ENCODE measurements around the gene RFLNA. TPM values are rescaled to one million over a fixed set of nuclear protein-coding genes. Genes with fewer than 3 reads are reported as not detected.
A peak's percentile ranks its signal among the peaks of the same experiment; 100 is the strongest.

Gene RFLNA
- total RNA-seq, 1 donor from 2014 or later, result 1.0 TPM

DNA sequence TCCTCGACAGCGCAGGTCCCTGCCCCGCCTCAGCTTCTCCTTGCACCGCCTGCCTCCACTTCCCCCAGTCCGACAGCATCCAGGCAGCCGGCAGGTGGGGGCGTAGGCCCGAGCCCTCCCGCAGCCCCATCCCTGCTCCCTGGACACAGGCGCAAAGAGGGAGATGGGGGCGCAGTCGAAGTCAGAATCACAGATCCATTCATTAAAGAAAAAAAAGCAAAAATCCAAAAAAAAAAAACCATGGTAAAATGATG is 41.2 kb downstream of the RFLNA start:
- H3K27ac Mint-ChIP-seq (ENCODE audit: unreplicated experiment), result no peak overlapping the region
- H3K9me3 Mint-ChIP-seq (ENCODE audit: low read depth), result no peaks in the 10 kb centered on the region
- H3K4me1 Mint-ChIP-seq (ENCODE audit: low read depth), result no peaks in the 10 kb centered on the region
- no peaks in the 10 kb centered on the region for H3K27me3 Mint-ChIP-seq (ENCODE audit: low read depth)
- TF ChIP-seq, protein P1, sequence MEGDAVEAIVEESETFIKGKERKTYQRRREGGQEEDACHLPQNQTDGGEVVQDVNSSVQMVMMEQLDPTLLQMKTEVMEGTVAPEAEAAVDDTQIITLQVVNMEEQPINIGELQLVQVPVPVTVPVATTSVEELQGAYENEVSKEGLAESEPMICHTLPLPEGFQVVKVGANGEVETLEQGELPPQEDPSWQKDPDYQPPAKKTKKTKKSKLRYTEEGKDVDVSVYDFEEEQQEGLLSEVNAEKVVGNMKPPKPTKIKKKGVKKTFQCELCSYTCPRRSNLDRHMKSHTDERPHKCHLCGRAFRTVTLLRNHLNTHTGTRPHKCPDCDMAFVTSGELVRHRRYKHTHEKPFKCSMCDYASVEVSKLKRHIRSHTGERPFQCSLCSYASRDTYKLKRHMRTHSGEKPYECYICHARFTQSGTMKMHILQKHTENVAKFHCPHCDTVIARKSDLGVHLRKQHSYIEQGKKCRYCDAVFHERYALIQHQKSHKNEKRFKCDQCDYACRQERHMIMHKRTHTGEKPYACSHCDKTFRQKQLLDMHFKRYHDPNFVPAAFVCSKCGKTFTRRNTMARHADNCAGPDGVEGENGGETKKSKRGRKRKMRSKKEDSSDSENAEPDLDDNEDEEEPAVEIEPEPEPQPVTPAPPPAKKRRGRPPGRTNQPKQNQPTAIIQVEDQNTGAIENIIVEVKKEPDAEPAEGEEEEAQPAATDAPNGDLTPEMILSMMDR (IDR thresholded peaks at IDR 0.05), result no peak
- no peak overlapping the region for H3K4me3 Mint-ChIP-seq (ENCODE audit: unreplicated experiment)
- peaks cover 35% of the 10 kb centered on the region for H3K36me3 Mint-ChIP-seq (ENCODE audit: low read depth)
- DNase-seq (ENCODE audit: low spot score), result no peak

DNA sequence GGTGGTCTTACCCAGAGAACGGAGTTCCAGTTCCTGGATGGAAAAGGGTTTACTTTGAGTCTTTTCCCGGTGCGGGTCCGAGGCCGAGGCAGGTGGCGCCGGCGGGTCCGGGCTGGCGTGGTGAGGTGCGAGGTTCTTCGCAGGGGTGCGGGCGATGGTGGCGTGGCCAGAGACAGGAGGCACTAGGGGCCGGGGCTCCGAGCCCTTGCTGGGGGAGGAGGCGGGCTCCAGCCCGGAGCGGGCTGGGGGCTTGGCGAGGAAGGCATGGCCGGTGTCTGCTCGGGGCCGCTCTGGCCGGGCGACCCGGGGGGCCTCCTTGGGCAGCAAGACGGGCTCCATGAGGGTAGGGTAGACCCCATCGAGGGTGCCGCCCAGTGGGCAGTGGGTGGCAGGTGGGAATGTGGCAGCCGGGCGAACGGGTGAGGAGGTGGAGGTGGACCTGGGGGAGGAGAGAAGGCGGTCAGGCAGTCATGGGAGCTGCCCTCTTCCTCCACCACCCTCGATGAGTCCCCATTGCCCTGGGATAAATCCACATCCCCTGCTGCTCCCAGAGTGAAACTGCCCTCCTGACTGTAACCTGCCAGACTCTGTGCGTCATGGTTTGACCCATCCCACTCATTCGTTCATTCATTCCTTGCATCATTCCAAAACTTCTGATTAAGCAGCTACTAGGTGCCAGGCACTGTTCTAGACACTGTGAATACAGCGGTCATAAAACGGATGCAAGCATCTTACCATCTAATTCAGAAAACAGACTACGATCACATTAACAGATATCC is 42.0 kb downstream of the RFLNA start:
- Mint-ChIP-seq H3K4me1 (ENCODE audit: low read depth) (no peaks in the 10 kb centered on the region), H3K27ac (ENCODE audit: unreplicated experiment) (peak overlapping the region; percentile 36), H3K9me3 (ENCODE audit: low read depth) (no peaks in the 10 kb centered on the region), H3K27me3 (ENCODE audit: low read depth) (no peaks in the 10 kb centered on the region), H3K4me3 (ENCODE audit: unreplicated experiment) (no peak overlapping the region), H3K36me3 (ENCODE audit: low read depth) (peaks cover 40% of the 10 kb centered on the region)
- DNase-seq (ENCODE audit: low spot score), result no peak
- TF ChIP-seq, protein P1 (IDR thresholded peaks at IDR 0.05), result no peak

DNA sequence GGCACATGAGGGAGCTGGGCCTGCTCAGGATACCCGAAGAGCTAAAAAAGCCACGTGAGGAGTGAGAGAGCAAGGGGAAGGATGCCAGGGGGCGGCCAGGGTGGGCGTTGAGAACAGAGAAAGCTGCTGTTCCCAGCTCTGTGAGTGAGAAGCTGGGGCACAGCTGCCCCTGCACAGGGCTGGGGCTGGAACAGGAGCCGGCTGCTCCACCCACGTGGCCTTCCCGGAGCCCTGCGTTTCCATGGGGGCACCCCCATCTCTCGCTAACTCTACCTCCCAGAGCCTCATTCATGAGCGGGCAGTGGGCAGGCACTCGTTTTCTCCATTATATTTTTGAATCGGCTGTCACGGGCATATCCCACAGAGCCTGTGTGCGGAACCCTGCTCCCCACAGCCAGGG is 42.7 kb downstream of the RFLNA start:
- Mint-ChIP-seq H3K4me1 (ENCODE audit: low read depth) (no peaks in the 10 kb centered on the region), H3K36me3 (ENCODE audit: low read depth) (peaks cover 40% of the 10 kb centered on the region), H3K4me3 (ENCODE audit: unreplicated experiment) (no peak overlapping the region), H3K9me3 (ENCODE audit: low read depth) (no peaks in the 10 kb centered on the region), H3K27me3 (ENCODE audit: low read depth) (no peaks in the 10 kb centered on the region), H3K27ac (ENCODE audit: unreplicated experiment) (peak overlapping the region; percentile 80)
- TF ChIP-seq, protein P1 (IDR thresholded peaks at IDR 0.05), result no peak
- DNase-seq (ENCODE audit: low spot score), result no peak

DNA sequence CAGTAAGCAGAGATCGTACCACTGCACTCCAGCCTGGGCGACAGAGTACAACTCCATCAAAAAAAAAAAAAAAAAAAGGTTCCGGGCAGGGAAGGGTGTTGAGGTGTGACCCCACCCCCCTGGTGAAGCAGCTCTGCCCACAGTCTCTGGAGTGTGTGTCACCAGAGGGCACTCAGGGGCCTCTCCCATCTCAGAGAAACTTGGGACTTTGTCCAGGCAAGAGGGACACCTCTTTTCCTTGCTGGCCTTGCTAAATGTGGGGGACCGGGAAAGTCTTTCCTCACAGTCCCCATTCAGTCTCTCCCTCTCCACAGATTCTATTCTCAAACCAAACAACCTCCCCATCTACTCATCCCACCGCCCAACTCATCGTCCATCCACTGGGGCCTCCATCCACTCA is 43.6 kb downstream of the RFLNA start:
- H3K36me3 Mint-ChIP-seq (ENCODE audit: low read depth), result peaks cover 44% of the 10 kb centered on the region
- no peaks in the 10 kb centered on the region for H3K27me3 Mint-ChIP-seq (ENCODE audit: low read depth)
- H3K4me3 Mint-ChIP-seq (ENCODE audit: unreplicated experiment), result no peak overlapping the region
- no peaks in the 10 kb centered on the region for H3K4me1 Mint-ChIP-seq (ENCODE audit: low read depth)
- no peak for DNase-seq (ENCODE audit: low spot score)
- no peak overlapping the region for H3K27ac Mint-ChIP-seq (ENCODE audit: unreplicated experiment)
- TF ChIP-seq, protein P1 (IDR thresholded peaks at IDR 0.05), result no peak
- no peaks in the 10 kb centered on the region for H3K9me3 Mint-ChIP-seq (ENCODE audit: low read depth)

DNA sequence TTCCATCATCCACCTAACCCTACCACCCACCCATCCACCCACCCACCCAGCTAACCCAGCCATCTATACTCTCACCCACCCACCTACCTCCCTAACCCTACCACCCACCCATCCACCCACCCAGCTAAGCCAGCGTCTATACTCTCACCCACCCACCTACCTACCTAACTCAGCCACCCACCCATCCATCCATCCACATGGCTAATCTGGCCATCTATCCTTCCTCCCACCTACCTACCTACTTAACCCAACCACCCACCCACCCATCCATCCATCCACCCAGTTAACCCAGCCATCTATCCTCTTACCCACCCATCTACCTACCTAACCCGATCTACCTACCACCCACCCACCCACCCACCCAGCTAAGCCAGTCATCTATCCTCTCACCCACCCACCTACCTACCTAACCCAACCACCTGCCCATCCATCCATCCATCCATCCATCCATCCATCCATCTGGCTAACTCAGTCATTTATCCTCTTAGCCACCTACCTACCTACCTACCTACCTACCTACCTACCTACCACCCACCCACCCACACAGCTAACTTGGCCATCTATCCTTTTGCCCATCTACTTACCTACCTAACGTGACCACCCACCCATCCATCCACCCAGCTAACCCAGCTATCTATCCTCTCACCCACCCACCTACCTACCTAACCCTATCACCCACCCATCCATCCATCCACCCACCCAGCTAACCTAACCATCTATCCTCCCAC is 44.1 kb downstream of the RFLNA start:
- no peaks in the 10 kb centered on the region for H3K27me3 Mint-ChIP-seq (ENCODE audit: low read depth)
- no peak for DNase-seq (ENCODE audit: low spot score)
- no peaks in the 10 kb centered on the region for H3K4me1 Mint-ChIP-seq (ENCODE audit: low read depth)
- H3K27ac Mint-ChIP-seq (ENCODE audit: unreplicated experiment), result no peak overlapping the region
- no peaks in the 10 kb centered on the region for H3K9me3 Mint-ChIP-seq (ENCODE audit: low read depth)
- peaks cover 45% of the 10 kb centered on the region for H3K36me3 Mint-ChIP-seq (ENCODE audit: low read depth)
- TF ChIP-seq, protein P1 (IDR thresholded peaks at IDR 0.05), result no peak
- no peak overlapping the region for H3K4me3 Mint-ChIP-seq (ENCODE audit: unreplicated experiment)

Measured in chondrocyte (in vitro differentiated cells).